ENCODE measurements around the gene PRIM1.
"Not testable (repeated sequence)": the region's sequence is repeated elsewhere in the genome, so short reads cannot be mapped to it uniquely, and the experiment has no call there.

PRIM1 gene

DNA sequence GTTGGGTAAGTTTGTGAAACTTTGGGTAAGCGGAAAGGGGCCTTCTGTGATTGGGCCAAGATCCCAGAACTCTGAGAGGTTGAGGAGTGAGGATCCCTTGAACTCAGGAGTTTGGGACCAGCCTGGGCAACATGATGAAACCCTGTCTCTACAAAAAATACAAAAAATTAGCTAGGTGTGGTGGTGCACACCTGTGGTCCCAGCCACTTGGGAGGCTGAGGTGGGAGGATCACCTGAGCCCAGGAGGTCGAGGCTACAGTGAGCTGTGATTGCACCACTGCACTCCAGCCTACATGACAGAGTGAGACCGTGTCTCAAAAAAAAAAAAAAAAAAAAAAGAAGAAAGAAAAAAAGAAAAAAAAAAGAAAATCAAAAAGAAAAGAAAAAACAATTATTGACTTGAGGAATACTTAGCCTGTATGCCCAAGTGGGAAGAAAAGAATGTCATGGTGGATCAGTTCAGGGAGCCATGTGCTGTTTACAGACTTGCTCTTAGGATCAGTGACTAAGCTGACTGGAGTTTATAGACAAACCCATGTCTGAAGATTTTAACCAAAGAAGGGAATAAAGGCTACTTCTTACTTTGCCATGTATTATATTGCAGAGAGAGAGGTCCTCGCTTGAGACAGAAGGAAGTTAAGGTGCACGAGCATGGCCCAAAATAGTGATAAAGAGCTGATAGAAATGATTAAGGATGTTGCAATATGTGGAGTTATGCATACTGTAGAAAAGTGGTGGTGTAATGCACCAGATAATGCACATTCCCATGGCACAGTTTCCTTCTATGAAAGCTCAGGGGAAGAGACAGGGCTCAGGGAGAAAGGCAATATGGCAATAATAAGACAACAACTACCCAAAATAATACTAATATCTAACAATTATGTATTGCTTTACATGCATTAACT, 11.9 kb upstream of the PRIM1 start:
- peak; percentile 19 for DNase-seq (ENCODE audit: low read depth)
- no peak overlapping the region for H3K4me3 ChIP-seq (ENCODE audit: low read depth, low read length)

GRCh38 chr12:56761812-56762211, 9.7 kb upstream of the PRIM1 start:
- no peak for DNase-seq (ENCODE audit: low read depth)
- no peak overlapping the region for H3K4me3 ChIP-seq (ENCODE audit: low read depth, low read length)

DNA sequence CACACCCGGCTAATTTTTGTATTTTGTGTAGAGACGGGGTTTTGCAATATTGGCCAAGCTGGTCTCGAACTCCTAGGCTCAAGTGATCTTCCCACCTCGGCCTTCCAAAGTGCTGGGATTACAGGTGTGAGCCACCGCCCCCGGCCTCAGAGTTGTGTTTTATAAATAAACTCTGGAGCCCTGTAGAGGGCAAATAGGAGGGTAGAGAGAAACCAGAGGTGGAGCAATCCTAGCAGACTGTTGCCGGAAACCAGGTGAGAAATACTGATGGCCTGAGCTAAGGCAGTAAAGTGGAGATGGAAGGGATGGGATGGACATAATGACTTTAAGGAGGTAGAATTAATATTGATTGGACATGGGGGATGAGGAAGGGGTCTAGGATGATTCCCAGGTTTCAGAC, 8.3 kb upstream of the PRIM1 start:
- no peak overlapping the region for H3K4me3 ChIP-seq (ENCODE audit: low read depth, low read length)
- DNase-seq (ENCODE audit: low read depth) = no peak

DNA sequence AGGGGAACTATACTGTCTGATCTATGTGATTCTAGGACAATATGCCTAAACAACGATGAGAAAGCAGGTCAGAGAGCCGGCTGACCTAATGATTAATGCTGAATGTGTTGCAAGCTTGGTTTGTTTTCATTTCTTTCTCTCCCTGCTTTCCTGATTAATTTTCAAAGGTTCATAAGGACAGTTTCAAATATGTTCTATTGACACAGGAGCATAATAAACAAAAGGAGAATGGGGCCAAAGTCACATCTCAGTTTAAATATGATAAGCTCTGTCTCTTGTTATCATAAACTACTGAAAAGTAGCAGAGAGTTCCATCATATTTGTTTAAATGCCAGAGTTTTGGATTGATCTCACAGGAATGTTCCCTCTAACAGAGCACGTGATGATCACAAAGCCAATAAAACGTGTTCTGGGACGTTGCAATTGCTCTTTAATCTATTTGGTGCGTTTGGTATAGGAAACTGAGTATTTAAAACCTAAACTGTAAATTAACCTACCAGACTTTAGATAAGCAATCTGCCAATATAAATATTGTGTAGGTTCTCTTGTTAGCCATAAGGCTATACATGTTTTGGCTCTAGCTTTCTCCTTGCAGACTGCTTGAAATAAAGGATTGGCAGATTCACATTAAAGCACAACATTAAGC, 7.3 kb upstream of the PRIM1 start:
- H3K4me3 ChIP-seq (ENCODE audit: low read depth, low read length) = no peak overlapping the region
- DNase-seq (ENCODE audit: low read depth) = no peak

GRCh38 chr12:56758728-56759262, 6.7 kb upstream of the PRIM1 start:
- H3K4me3 ChIP-seq (ENCODE audit: low read depth, low read length) = no peak overlapping the region
- DNase-seq (ENCODE audit: low read depth) = no peak

DNA sequence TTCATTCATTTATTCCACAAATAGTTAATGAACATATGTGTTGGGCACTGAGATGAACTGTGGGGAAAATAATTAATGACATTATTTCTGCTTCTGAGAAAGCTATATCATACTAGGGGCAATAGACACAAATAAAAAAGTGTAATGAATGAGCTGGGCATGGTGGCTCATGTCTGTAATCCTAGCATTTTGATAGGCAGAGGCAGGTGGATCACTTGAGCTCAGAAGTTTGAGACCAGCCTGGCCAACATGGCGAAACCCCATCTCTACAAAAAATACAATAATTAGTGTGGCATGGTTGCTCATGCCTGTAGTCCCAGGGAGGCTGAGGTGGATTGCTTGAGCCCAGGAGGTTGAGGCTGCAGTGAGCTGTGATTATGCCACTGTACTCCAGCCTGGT, 5.8 kb upstream of the PRIM1 start:
- DNase-seq (ENCODE audit: low read depth); H3K4me3 ChIP-seq (ENCODE audit: low read depth, low read length): not testable (repeated sequence)

GRCh38 chr12:56753566-56753965, 1.4 kb upstream of the PRIM1 start:
- no peak for DNase-seq (ENCODE audit: low read depth)
- H3K4me3 ChIP-seq (ENCODE audit: low read depth, low read length) = no peak overlapping the region

DNA sequence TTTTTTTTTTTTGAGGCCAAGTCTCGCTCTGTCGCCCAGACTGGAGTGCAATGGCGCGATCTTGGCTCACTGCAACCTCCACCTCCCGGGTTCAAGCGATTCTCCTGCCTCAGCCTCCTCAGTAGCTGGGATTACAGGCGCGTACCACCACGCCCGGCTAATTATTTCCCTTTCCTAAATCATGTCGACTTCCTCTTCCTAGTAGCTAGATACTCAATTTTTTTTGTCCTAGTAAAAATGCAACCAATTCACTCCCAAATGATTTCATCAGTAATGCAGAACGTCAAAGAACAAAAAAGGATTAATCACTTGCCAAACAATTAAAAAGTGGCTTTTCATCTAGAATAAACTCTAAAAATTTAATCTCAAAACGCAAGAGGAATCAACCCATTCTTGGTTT, 1.5 kb downstream of the PRIM1 start:
- H3K4me3 ChIP-seq (ENCODE audit: low read depth, low read length); DNase-seq (ENCODE audit: low read depth): not testable (repeated sequence)

DNA sequence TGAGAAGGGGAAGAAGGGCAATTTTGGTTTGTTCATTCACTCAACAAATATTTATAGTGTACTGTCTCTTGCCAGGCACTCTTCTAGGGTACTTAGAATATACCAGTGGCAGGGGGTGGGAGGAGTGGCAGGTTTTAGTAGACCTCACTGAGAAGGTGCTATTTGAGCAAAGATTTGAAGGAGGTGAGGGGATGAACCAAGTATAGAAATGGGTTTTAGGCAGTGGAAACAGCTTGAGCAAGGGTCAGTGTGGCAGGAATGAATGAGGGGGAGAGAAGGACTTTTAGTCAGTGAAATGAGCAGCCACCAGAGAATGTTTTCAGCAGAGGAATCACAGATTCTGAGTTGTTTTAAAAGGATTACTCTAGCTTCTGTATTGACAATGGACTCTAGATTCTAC, 2.3 kb downstream of the PRIM1 start:
- no peak for DNase-seq (ENCODE audit: low read depth)
- no peak overlapping the region for H3K4me3 ChIP-seq (ENCODE audit: low read depth, low read length)

- DNase-seq (ENCODE audit: low read depth) = no peak
- H3K4me3 ChIP-seq (ENCODE audit: low read depth, low read length) = no peak overlapping the region
Measured at GRCh38 chr12:56749359-56749758, 2.8 kb downstream of the PRIM1 start.

DNA sequence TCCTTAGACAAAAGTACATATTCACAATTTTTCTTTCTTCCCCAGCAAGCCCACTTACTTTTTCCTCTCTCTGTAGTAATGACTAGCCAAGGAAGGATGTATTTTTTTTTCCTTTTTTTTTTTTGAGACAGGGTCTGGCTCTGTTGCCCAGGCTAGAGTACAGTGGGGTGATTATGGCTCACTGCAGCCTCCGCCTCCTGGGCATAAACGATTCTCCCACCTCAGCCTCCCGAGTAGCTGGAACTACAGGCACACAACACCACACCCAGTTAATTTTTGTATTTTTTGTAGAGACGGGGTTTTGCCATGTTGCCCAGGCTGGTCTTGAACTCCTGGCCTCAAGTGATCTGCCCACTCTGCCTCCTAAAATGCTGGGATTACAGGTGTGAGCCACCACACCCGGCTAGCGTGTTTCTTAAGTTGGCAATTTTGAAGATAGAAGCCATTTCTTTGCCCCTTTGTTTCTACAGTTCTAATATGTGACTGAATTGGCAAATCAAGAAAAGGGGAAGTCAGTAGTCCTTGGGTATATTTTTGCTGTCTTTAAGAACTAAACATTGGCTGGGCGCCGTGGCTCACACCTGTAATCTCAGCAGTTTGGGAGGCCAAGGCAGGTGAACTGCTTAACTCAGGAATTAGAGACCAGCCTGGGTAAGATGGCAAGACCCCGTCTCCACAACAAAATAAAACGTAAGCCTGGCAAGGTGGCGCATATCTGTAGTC, 23.8 kb downstream of the PRIM1 start:
- no peak overlapping the region for H3K4me3 ChIP-seq (ENCODE audit: low read depth, low read length)
- no peak for DNase-seq (ENCODE audit: low read depth)

GRCh38 chr12:56726196-56726675, 25.9 kb downstream of the PRIM1 start:
- DNase-seq (ENCODE audit: low read depth); H3K4me3 ChIP-seq (ENCODE audit: low read depth, low read length): not testable (repeated sequence)

- no peak for DNase-seq (ENCODE audit: low read depth)
- peak overlapping the region; percentile 100 for H3K4me3 ChIP-seq (ENCODE audit: low read depth, low read length)
Measured at GRCh38 chr12:56725723-56726102, 26.4 kb downstream of the PRIM1 start.

DNA sequence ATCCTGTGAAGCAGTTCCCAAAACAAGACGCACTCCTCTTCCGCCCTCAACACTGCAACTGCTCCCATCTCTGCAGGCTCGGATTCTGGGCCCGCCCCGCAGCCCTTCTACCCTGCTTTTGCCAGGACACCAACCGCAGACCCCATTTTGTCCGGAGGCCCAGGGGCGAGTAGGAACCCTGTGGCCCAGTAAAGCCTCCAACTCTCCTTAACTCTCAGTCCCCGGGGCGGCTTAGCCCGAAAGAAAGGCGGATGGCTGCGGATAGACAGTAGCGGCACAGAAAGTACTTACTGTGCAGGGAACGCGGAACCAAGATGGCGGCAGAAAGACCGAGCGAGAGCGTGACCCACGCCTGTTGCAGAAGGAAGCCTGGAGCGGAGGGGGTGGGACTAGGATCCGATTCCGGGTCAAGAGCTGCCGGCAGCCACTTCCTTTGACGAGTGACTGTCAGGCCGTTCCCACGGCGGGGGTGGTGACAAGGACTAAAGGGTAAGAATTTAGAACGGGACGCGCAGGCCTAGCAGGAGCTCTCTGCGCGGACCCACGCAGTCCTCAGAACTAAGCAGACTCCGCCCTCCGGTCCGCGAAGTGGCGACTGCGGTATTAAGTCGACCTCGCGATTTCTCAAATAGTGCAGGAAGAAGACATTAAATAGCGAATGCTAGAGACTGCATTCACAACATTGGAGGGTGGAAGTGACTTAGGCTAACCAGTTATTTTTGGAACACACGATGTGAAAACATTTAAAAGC, 27.0 kb downstream of the PRIM1 start, which contains the start of gene NACA:
Gene NACA (minus strand): TSS at position 328 of the 751 bp plus-strand sequence. CDS start 778 bp downstream, outside the sequence.
- peak within 1 kb of the TSS; percentile 100 for H3K4me3 ChIP-seq (ENCODE audit: low read depth, low read length)
- peak; percentile 94 for DNase-seq (ENCODE audit: low read depth)

DNA sequence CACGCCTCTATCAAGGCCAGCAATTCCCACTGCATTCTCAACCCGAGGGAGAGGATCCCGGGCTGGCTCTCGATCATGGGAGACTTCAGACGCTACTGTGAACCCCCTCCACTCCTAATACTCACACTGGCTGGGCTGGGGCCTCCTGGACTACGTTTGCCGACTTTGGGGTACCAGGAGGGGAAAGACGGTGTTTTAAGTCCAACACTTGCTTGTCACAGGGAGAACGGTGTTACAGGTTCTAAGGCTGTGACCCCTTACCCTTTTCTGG, 27.5 kb downstream of the PRIM1 start:
- H3K4me3 ChIP-seq (ENCODE audit: low read depth, low read length) = peak overlapping the region; percentile 100
- DNase-seq (ENCODE audit: low read depth) = no peak

GRCh38 chr12:56723889-56724700, 28.0 kb downstream of the PRIM1 start:
- DNase-seq (ENCODE audit: low read depth) = peak; percentile 60
- H3K4me3 ChIP-seq (ENCODE audit: low read depth, low read length) = peak overlapping the region; percentile 100

- DNase-seq (ENCODE audit: low read depth) = no peak
- H3K4me3 ChIP-seq (ENCODE audit: low read depth, low read length) = peak overlapping the region; percentile 100
Measured at GRCh38 chr12:56723352-56723751, 28.8 kb downstream of the PRIM1 start.

DNA sequence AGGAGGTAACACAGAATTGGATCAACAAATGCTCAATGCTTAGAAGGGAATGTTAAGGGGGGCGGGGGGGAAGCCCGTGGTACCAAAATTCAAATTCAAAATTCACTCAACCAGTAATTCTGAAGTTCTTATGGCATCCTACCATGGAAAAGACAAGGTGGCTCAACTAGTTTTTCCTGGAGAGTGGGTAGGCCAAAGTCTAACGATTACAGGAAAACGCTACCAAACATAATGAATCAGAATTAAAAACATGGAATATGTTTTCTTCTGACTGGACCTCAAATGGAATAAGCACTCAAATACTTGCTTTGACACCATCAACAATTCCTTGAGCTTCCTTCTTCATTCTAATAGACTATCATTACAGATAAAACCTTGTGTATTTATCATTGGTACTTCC, 29.3 kb downstream of the PRIM1 start:
- DNase-seq (ENCODE audit: low read depth) = no peak
- H3K4me3 ChIP-seq (ENCODE audit: low read depth, low read length) = peak overlapping the region; percentile 100

All from skeletal muscle cell (primary cell).